Measurements from ENCODE around the gene SPEG.

DNA sequence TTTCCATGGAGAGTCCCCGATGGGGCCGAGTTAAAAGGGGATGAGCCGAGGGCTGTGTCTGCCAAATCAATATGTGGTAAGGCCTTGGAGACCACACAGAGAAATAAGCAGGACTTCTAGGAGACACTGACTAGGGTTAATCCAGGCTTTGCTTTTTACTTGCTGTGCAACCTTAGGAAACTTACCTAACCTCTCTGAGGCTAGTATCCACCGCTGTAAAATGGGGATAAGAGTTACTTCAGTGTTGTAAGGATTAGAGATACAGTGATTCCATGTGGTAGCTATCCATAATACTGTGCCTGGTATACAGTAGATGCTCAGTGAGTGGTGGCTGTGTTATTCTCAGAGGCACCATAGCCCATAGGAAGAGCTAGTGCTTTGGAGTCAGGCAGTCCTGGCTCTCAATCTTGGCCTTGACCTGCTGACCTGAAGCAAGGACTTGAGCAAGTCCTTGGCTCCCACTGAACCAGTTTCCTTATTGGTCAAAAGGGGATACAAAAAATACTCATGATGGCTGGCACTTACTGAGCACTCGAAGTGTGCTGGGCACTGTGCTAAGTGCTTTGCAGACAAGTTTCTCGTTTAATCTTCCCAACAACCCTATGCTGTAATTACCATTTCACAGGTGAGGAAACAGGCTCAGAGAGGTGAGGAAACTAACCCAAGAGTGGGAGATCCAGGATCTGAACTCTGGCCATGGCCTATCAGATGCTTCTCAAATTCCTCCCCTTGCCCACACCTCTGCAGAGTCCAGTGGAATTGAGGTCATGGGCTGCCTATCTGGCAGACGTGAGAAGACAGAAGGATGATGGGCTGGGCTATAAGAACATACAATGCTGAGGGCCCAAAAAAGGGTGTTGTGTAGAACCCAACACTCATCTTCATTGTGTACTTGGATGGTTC, 28.4 kb upstream of the SPEG start:
- TF ChIP-seq, protein P1, sequence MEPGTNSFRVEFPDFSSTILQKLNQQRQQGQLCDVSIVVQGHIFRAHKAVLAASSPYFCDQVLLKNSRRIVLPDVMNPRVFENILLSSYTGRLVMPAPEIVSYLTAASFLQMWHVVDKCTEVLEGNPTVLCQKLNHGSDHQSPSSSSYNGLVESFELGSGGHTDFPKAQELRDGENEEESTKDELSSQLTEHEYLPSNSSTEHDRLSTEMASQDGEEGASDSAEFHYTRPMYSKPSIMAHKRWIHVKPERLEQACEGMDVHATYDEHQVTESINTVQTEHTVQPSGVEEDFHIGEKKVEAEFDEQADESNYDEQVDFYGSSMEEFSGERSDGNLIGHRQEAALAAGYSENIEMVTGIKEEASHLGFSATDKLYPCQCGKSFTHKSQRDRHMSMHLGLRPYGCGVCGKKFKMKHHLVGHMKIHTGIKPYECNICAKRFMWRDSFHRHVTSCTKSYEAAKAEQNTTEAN (CRISPR knock-in tag; IDR thresholded peaks at IDR 0.05), result no peak
- TF ChIP-seq, protein P2, sequence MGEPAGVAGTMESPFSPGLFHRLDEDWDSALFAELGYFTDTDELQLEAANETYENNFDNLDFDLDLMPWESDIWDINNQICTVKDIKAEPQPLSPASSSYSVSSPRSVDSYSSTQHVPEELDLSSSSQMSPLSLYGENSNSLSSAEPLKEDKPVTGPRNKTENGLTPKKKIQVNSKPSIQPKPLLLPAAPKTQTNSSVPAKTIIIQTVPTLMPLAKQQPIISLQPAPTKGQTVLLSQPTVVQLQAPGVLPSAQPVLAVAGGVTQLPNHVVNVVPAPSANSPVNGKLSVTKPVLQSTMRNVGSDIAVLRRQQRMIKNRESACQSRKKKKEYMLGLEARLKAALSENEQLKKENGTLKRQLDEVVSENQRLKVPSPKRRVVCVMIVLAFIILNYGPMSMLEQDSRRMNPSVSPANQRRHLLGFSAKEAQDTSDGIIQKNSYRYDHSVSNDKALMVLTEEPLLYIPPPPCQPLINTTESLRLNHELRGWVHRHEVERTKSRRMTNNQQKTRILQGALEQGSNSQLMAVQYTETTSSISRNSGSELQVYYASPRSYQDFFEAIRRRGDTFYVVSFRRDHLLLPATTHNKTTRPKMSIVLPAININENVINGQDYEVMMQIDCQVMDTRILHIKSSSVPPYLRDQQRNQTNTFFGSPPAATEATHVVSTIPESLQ (CRISPR knock-in tag; IDR thresholded peaks at IDR 0.05), result no peak
- TF ChIP-seq, protein P3, sequence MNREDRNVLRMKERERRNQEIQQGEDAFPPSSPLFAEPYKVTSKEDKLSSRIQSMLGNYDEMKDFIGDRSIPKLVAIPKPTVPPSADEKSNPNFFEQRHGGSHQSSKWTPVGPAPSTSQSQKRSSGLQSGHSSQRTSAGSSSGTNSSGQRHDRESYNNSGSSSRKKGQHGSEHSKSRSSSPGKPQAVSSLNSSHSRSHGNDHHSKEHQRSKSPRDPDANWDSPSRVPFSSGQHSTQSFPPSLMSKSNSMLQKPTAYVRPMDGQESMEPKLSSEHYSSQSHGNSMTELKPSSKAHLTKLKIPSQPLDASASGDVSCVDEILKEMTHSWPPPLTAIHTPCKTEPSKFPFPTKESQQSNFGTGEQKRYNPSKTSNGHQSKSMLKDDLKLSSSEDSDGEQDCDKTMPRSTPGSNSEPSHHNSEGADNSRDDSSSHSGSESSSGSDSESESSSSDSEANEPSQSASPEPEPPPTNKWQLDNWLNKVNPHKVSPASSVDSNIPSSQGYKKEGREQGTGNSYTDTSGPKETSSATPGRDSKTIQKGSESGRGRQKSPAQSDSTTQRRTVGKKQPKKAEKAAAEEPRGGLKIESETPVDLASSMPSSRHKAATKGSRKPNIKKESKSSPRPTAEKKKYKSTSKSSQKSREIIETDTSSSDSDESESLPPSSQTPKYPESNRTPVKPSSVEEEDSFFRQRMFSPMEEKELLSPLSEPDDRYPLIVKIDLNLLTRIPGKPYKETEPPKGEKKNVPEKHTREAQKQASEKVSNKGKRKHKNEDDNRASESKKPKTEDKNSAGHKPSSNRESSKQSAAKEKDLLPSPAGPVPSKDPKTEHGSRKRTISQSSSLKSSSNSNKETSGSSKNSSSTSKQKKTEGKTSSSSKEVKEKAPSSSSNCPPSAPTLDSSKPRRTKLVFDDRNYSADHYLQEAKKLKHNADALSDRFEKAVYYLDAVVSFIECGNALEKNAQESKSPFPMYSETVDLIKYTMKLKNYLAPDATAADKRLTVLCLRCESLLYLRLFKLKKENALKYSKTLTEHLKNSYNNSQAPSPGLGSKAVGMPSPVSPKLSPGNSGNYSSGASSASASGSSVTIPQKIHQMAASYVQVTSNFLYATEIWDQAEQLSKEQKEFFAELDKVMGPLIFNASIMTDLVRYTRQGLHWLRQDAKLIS (CRISPR knock-in tag; IDR thresholded peaks at IDR 0.05; ENCODE audit: borderline replicate concordance), result no peak
- TF ChIP-seq USF2 (CRISPR knock-in tag; IDR thresholded peaks at IDR 0.05) (no peak), ELF4 (CRISPR knock-in tag; IDR thresholded peaks at IDR 0.05; ENCODE audit: low read depth) (no peak), OVOL2 (CRISPR knock-in tag; IDR thresholded peaks at IDR 0.05; ENCODE audit: borderline replicate concordance) (no peak)
